Vagina (tissue), 2 donors: ENCODE results near the gene NRXN3.

ENCODE experiments used
- POLR2A ChIP-seq, 2 donors: fragments of 450-650 bp; IDR thresholded peaks; one replicate each; pipeline ENCODE4 v1.6.1; 2017; ENCODE audit warnings: antibody characterized with exemption in 2 of 2, mild to moderate bottlenecking in 2 of 2, moderate library complexity in 2 of 2
- TF ChIP-seq, protein P1 (sequence below), 3 experiments: fragments of 450-650 bp in 2 of 3; fragments of 200-600 bp in 1 of 3; sonication (generic) in 1 of 3; IDR thresholded peaks; one replicate each; pipeline ENCODE4 v1.5.1; 2017 to 2019; ENCODE audit warnings: antibody characterized with exemption in 3 of 3, mild to moderate bottlenecking in 2 of 3, moderate library complexity in 2 of 3

DNA sequence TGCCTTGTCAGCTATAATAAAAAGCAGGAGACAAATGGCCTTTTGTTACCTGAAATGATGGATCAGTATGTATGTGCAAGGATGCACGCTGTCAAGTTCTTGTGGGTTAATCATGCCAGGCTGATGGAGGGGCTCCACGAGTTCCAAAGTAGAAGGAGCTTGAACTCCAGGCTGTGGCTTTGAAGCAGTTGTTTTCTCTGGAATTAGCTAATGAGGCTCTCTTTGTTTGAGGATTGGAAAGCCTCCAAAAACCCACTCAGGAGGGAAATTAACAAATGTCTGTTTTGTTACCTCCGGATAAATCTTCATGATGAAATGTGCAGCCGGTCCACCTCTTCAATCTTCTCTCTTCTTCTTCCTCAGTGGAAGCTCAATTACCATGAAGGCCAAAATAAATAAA is 1435.7 kb downstream of the NRXN3 start:
- TF ChIP-seq, protein P1, sequence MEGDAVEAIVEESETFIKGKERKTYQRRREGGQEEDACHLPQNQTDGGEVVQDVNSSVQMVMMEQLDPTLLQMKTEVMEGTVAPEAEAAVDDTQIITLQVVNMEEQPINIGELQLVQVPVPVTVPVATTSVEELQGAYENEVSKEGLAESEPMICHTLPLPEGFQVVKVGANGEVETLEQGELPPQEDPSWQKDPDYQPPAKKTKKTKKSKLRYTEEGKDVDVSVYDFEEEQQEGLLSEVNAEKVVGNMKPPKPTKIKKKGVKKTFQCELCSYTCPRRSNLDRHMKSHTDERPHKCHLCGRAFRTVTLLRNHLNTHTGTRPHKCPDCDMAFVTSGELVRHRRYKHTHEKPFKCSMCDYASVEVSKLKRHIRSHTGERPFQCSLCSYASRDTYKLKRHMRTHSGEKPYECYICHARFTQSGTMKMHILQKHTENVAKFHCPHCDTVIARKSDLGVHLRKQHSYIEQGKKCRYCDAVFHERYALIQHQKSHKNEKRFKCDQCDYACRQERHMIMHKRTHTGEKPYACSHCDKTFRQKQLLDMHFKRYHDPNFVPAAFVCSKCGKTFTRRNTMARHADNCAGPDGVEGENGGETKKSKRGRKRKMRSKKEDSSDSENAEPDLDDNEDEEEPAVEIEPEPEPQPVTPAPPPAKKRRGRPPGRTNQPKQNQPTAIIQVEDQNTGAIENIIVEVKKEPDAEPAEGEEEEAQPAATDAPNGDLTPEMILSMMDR (IDR thresholded peaks at IDR 0.05): no peak
- no peak for TF ChIP-seq POLR2A (IDR thresholded peaks at IDR 0.05)
